K562 (cell line): ENCODE measurements around the gene GDF15. TPM values are rescaled to one million over a fixed set of nuclear protein-coding genes. Genes with fewer than 3 reads are reported as not detected.

Source experiments
- ATAC-seq: fragments of 200-7000 bp; cut with Tn5 transposase; 3 replicates; pipeline ENCODE4 v1.9.1; 2020; ENCODE audit warnings: moderate library complexity
- BruUV-seq: library from RNA; stranded (reverse); fragments of 400-500 nt; replicated peaks from 2 replicates; lab custom pipeline; 2021; lab: Mats Ljungman, UMichigan
- CTCF ChIA-PET: fragments of 300-600 bp; formaldehyde crosslinking; extraction: SDS; loops from one replicate; lab custom pipeline; 2021; ENCODE audit warnings: low intra/inter-chr PET ratio; lab: Yijun Ruan, JAX
- POLR2A ChIA-PET: fragments of 300-600, 350-650 bp; sonication (Branson Sonifier 250); formaldehyde crosslinking; extraction: SDS; loops from one replicate; lab custom pipeline; 2021; ENCODE audit warnings: antibody characterized with exemption, inconsistent platforms; lab: Yijun Ruan, JAX
- DNase-seq, 4 experiments: peaks; one replicate each; pipeline versions ENCODE4 v3.0.0 to v3.0.0-alpha.2; 2011 to 2018; ENCODE audit warnings: low spot score in 3 of 4, mixed read lengths in 3 of 4; ENCODE audit errors: extremely low read depth in 1 of 4
- FAIRE-seq: peaks from 2 replicates; lab custom pipeline; 2011; peaks lifted over from hg19 to GRCh38; lab: Jason Lieb, UNC
- H2AFZ ChIP-seq: 2 replicates; pipeline ENCODE4 v1.6.0; 2011; ENCODE audit warnings: low read depth, low read length, control low read depth, inconsistent platforms
- H3K27ac ChIP-seq: fragments of 200-600 bp; 3 replicates; pipeline ENCODE4 v1.8.0; 2011; ENCODE audit warnings: low read depth, mild to moderate bottlenecking, control low read depth, inconsistent platforms, low read length, moderate library complexity, mixed read lengths; ENCODE audit errors: extremely low read depth
- H3K27me3 ChIP-seq, 2 experiments: fragments of 300-600 bp in 1 of 2; 2 replicates in 1 of 2; 3 replicates in 1 of 2; pipeline versions ENCODE4 v1.6.0 to v1.8.0; 2011; ENCODE audit warnings: inconsistent platforms in 2 of 2, low read length in 2 of 2, mild to moderate bottlenecking in 1 of 2, mixed read lengths in 1 of 2, moderate library complexity in 1 of 2; ENCODE audit not compliant: control insufficient read depth in 2 of 2, insufficient read depth in 2 of 2
- H3K36me3 ChIP-seq: fragments of 300-600 bp; 3 replicates; pipeline ENCODE4 v1.8.0; 2011; ENCODE audit warnings: mild to moderate bottlenecking, low read length, inconsistent platforms; ENCODE audit not compliant: control insufficient read depth, insufficient read depth
- H3K4me1 ChIP-seq, 2 experiments: fragments of 200-600 bp in 1 of 2; replicated peaks in 1 of 2; 2 replicates in 1 of 2; 3 replicates in 1 of 2; pipeline versions ENCODE4 v1.5.1 to v1.8.0; 2011; ENCODE audit warnings: inconsistent platforms in 2 of 2, low read length in 2 of 2, mild to moderate bottlenecking in 1 of 2, mixed read lengths in 1 of 2, moderate library complexity in 1 of 2; ENCODE audit not compliant: control insufficient read depth in 2 of 2, insufficient read depth in 2 of 2
- H3K4me2 ChIP-seq: 2 replicates; pipeline ENCODE4 v1.6.1; 2011; ENCODE audit warnings: low read length, control low read depth, inconsistent platforms, mixed read lengths; ENCODE audit not compliant: insufficient read depth
- H3K4me3 ChIP-seq: fragments of 200-600 bp; sonication (generic), shearing (Covaris generic); 2 replicates; pipeline ENCODE4 v1.5.1; 2016; ENCODE audit warnings: control low read depth, inconsistent platforms
- H3K79me2 ChIP-seq: fragments of 200-600 bp; 3 replicates; pipeline ENCODE4 v1.8.0; 2011; ENCODE audit warnings: low read length, inconsistent platforms; ENCODE audit not compliant: control insufficient read depth, insufficient read depth
- H3K9ac ChIP-seq, 2 experiments: 2 replicates each; pipeline versions ENCODE4 v1.6.0 to v1.6.1; 2011; ENCODE audit warnings: low read depth in 2 of 2, low read length in 2 of 2, control low read depth in 1 of 2, inconsistent platforms in 1 of 2, mild to moderate bottlenecking in 1 of 2, mixed read lengths in 1 of 2; ENCODE audit not compliant: insufficient read depth in 1 of 2
- H3K9me1 ChIP-seq: one replicate; pipeline ENCODE4 v1.6.0; 2011; ENCODE audit warnings: inconsistent platforms, mild to moderate bottlenecking, low read length, moderate library complexity; ENCODE audit not compliant: control insufficient read depth, insufficient read depth
- H3K9me3 ChIP-seq: replicated peaks from 2 replicates; pipeline ENCODE4 v1.5.1; 2011; ENCODE audit warnings: low read depth, low read length, inconsistent platforms; ENCODE audit not compliant: control insufficient read depth, insufficient read depth
- H4K20me1 ChIP-seq: replicated peaks from 2 replicates; pipeline ENCODE4 v1.6.1; 2011; ENCODE audit warnings: low read length, inconsistent platforms, mixed read lengths; ENCODE audit not compliant: control insufficient read depth, insufficient read depth
- CBX2 ChIP-seq: fragments of 200-600 bp; sonication (generic); IDR thresholded peaks from one replicate; pipeline ENCODE4 v1.6.1; 2012; ENCODE audit warnings: mild to moderate bottlenecking, low read length, inconsistent platforms; ENCODE audit not compliant: insufficient read depth, poor library complexity, severe bottlenecking
- CXXC5 ChIP-seq: fragments of 250-450 bp; sonication (Bioruptor Pico); IDR thresholded peaks from 2 replicates; pipeline ENCODE4 v1.8.0; 2022; ENCODE audit warnings: inconsistent platforms, mild to moderate bottlenecking, moderate library complexity
- EHMT2 ChIP-seq: fragments of 450-650 bp; IDR thresholded peaks from 2 replicates; pipeline ENCODE4 v1.6.1; 2018; ENCODE audit warnings: antibody characterized with exemption
- HSF4 ChIP-seq: fragments of 250-450 bp; sonication (Bioruptor Pico); IDR thresholded peaks from 2 replicates; pipeline ENCODE4 v2.1.2; 2022; ENCODE audit warnings: mild to moderate bottlenecking, moderate library complexity, borderline replicate concordance
- KLF10 ChIP-seq: fragments of 250-450 bp; sonication (Bioruptor Pico); IDR thresholded peaks from 2 replicates; pipeline ENCODE4 v1.6.1; 2021; ENCODE audit warnings: matching md5 sums
- NFE2 ChIP-seq: IDR thresholded peaks from 2 replicates; pipeline ENCODE4 v1.6.1; 2014; ENCODE audit warnings: antibody characterized with exemption, low read depth
- PHF20 ChIP-seq: fragments of 450-650 bp; IDR thresholded peaks from 2 replicates; pipeline ENCODE4 v1.6.1; 2018; ENCODE audit not compliant: partially characterized antibody
- POLR2A ChIP-seq: fragments of 450-650 bp; conservative IDR thresholded peaks from 2 replicates; pipeline ENCODE4 v1.6.1; 2016
- PRPF4 ChIP-seq: fragments of 200-400 bp; formaldehyde crosslinking; IDR thresholded peaks from one replicate; pipeline ENCODE4 v1.6.1; 2017; ENCODE audit warnings: low read length, low read depth, mild to moderate bottlenecking; ENCODE audit not compliant: insufficient read depth, poor library complexity, severe bottlenecking
- RBFOX2 ChIP-seq: fragments of 200-400 bp; formaldehyde crosslinking; IDR thresholded peaks from 2 replicates; pipeline ENCODE4 v1.6.1; 2017; ENCODE audit warnings: low read depth, mild to moderate bottlenecking, low read length, moderate library complexity
- RBM14 ChIP-seq: fragments of 200-400 bp; formaldehyde crosslinking; IDR thresholded peaks from 2 replicates; pipeline ENCODE4 v1.6.1; 2018; ENCODE audit warnings: low read depth, mild to moderate bottlenecking, low read length, moderate library complexity, borderline replicate concordance; ENCODE audit not compliant: insufficient read depth
- ZFP30 ChIP-seq: fragments of 250-450 bp; sonication (Bioruptor Pico); IDR thresholded peaks from 2 replicates; pipeline ENCODE4 v1.8.0; 2022; ENCODE audit warnings: moderate library complexity, mild to moderate bottlenecking, inconsistent platforms, borderline replicate concordance
- ZKSCAN8 ChIP-seq: fragments of 200-800 bp; sonication (Bioruptor generic); IDR thresholded peaks from 2 replicates; pipeline ENCODE4 v1.6.1; 2016; ENCODE audit warnings: missing genetic modification characterization, missing compliant biosample characterization
- ZNF431 ChIP-seq: sonication (generic); formaldehyde crosslinking; IDR thresholded peaks from 2 replicates; pipeline ENCODE4 v1.8.0; 2022; ENCODE audit warnings: mild to moderate bottlenecking, missing genetic modification reagents
- ZNF445 ChIP-seq: fragments of 250-450 bp; sonication (Bioruptor Pico); IDR thresholded peaks from 2 replicates; pipeline ENCODE4 v1.4.0; 2020; ENCODE audit warnings: low read depth, mild to moderate bottlenecking, moderate library complexity
- ZNF707 ChIP-seq: fragments of 250-450 bp; sonication (Bioruptor Pico); conservative IDR thresholded peaks from 2 replicates; pipeline ENCODE4 v1.8.0; 2022; ENCODE audit warnings: inconsistent platforms, mild to moderate bottlenecking, moderate library complexity
- WGBS: fragments of 100-300 bp; shearing (Covaris generic); methylation state at CpG from one replicate; pipeline ENCODE4 v1.1.6; 2016; ENCODE audit warnings: low coverage, mixed read lengths; ENCODE audit not compliant: insufficient coverage; ENCODE audit errors: missing lambda C conversion rate; 5-methylcytosine and 5-hydroxymethylcytosine counted together
- in situ Hi-C: fragments of 300-500 bp; cut with MboI; formaldehyde crosslinking; loops from 4 replicates; pipeline ENCODE4 v1.15.0; 2018; ENCODE audit warnings: inconsistent platforms, mixed read lengths
- intact Hi-C: fragments of 100-400 bp; cut with micrococcal nuclease; formaldehyde crosslinking; loops from 2 replicates; pipeline ENCODE4 v1.14.2; 2022
- polyA plus RNA-seq, 8 experiments: library from polyadenylated mRNA; depleted of rRNA in 4 of 8; stranded (reverse) in 5 of 8; unstranded in 3 of 8; fragments of >200 nt; fragmentation: Nextera tagmentation in 2 of 8; fragmentation: Illumina TruSeq in 1 of 8; extraction: Ambion mirVana in 2 of 8; extraction: Trizol in 1 of 8; gene quantifications; 2 replicates each; pipeline versions ENCODE4 v1.2.1 to v1.2.3, GENCODE V29; 2011 to 2014; ENCODE audit warnings: inconsistent platforms in 1 of 8, missing spikeins in 1 of 8
- total RNA-seq, 7 experiments: library from RNA; depleted of rRNA in 6 of 7; stranded (reverse); fragments of >200 nt in 6 of 7; fragmentation: Illumina TruSeq in 2 of 7; extraction: Trizol in 2 of 7; gene quantifications; 2 replicates each; pipeline versions ENCODE4 v1.2.1 to v1.2.3, GENCODE V29; 2011 to 2021; ENCODE audit warnings: low replicate concordance in 1 of 7
- TF ChIP-seq, protein P1 (sequence below): fragments of 250-450 bp; sonication (Bioruptor Pico); IDR thresholded peaks from 2 replicates; pipeline ENCODE4 v1.8.0; 2021; ENCODE audit warnings: mild to moderate bottlenecking, moderate library complexity
- TF ChIP-seq, protein P2 (sequence below): fragments of 450-650 bp; formaldehyde crosslinking; IDR thresholded peaks from 2 replicates; pipeline ENCODE4 v1.4.0; 2020; ENCODE audit warnings: mild to moderate bottlenecking

Gene GDF15
- total and polyA plus RNA-seq, 9 of the 15 experiments (the other 6 are each of a cell fraction or from before 2014, with no cell fraction given) = 2.3 to 82.4 (median 12.5) TPM

DNA sequence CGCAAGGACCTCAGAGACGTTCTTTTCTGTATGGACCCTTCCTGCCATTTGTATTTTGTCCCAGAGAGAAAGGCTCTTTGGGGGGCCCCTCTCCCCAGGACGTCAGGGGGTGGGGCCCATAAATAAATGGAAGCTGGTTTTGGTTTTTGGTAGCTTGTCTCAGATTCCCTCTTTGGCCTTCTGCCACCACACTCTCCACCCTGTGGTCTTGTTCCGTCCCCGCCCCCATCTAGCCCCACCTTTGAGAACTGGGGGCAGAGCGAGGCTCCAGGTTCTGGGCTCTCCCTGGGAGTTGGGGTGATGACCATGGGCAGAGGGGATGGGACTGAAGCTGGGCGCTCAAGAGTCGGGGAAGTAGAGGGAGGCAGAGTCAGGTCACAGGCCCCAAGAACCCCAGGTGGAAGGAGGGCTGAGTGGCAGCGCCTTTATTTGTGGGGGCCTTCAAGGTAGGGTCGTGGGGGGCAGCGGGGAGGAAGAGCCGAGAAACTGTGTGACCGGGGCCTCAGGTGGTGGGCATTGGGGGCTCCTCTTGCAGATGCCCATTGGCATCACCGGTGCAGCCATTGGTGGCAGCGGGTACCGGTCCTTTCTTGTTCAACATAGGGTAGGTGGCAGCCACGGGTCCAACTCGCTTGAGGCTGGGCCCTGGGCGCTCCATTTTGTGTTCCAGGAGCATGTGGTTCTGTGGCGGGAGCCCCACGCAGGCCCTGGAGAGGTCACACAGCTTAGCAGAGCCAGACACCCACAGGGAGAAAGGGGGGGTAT lies 48.6 kb downstream of the GDF15 start (continued):
- TF ChIP-seq KLF10 = no peak

DNA sequence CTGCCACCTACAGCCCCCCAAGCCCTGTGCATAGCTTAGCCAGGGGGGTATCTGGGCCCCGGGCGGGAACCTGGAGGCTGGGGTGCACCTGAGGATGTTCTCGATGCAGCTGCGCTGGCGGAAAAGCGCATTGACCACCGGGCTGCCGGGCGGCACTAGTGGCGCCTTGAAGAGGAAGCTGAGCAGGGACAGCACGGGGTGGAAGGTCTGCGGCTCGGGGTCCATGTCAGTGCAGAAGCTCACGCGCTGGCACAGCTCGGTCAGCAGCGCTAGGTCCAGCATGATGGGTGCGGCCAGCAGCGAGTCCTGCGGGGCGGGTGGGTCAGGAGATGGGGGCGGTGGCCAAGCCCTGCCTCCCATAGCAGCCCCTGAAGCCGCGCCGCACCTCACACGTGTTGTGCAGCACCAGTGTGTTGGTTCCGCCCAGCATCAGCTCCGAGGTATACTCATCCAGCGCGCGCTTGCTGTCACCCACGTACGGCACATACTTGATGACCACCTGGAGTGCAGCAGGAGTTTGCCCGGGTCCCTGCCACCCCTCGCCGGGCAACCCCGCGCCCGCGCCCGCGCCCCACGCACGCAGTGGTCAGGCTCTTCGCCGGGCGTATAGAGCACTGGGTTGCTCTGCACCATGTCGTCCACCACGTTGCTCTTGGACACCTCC lies 49.4 kb downstream of the GDF15 start:
- peaks cover 48 to 96% of the 10 kb centered on the region in 2 experiments for H3K4me1 ChIP-seq
- BruUV-seq = no TSS peak
- no peak for FAIRE-seq
- TF ChIP-seq, protein P1, sequence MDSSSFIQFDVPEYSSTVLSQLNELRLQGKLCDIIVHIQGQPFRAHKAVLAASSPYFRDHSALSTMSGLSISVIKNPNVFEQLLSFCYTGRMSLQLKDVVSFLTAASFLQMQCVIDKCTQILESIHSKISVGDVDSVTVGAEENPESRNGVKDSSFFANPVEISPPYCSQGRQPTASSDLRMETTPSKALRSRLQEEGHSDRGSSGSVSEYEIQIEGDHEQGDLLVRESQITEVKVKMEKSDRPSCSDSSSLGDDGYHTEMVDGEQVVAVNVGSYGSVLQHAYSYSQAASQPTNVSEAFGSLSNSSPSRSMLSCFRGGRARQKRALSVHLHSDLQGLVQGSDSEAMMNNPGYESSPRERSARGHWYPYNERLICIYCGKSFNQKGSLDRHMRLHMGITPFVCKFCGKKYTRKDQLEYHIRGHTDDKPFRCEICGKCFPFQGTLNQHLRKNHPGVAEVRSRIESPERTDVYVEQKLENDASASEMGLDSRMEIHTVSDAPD = no peak
- TF ChIP-seq PRPF4 = peak; percentile 66
- no peak for TF ChIP-seq ZNF445 (CRISPR knock-in tag)
- TF ChIP-seq RBFOX2 = peak; percentile 61
- no peak for TF ChIP-seq HSF4 (CRISPR knock-in tag)
- TF ChIP-seq RBM14 = 0 out of 2 replicates have a peak, but pooled peaks have one; percentile 66
- no peak for TF ChIP-seq ZFP30 (CRISPR knock-in tag)
- TF ChIP-seq ZNF431 (CRISPR knock-in tag) = no peak
- TF ChIP-seq EHMT2 = no peak
- TF ChIP-seq PHF20 = no peak
- TF ChIP-seq CBX2 = no peak
- no peak for TF ChIP-seq ZKSCAN8
- TF ChIP-seq POLR2A = 0 out of 2 replicates have a peak, but pooled peaks have one; percentile 10
- TF ChIP-seq NFE2 = no peak
- TF ChIP-seq, protein P2, sequence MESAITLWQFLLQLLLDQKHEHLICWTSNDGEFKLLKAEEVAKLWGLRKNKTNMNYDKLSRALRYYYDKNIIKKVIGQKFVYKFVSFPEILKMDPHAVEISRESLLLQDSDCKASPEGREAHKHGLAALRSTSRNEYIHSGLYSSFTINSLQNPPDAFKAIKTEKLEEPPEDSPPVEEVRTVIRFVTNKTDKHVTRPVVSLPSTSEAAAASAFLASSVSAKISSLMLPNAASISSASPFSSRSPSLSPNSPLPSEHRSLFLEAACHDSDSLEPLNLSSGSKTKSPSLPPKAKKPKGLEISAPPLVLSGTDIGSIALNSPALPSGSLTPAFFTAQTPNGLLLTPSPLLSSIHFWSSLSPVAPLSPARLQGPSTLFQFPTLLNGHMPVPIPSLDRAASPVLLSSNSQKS (CRISPR knock-in tag) = no peak
- TF ChIP-seq CXXC5 = no peak
- no peak for TF ChIP-seq ZNF707 (CRISPR knock-in tag)

More for the DNA sequence above, 49.4 kb downstream of the GDF15 start:
- CTCF ChIA-PET = no interaction called here
- Histone ChIP-seq H3K4me2 (no peak overlapping the region), H3K9me3 (no peaks in the 10 kb centered on the region), H3K79me2 (peaks cover 62% of the 10 kb centered on the region), H3K36me3 (peaks cover 56% of the 10 kb centered on the region), H3K4me3 (no peak overlapping the region), H4K20me1 (peaks cover 9% of the 10 kb centered on the region), H3K9ac (peak overlapping the region in 1 of 2 experiments; percentile 55; a peak in 2 of 4 replicates), H3K27me3 (no peaks in the 10 kb centered on the region), H3K9me1 (no peaks in the 10 kb centered on the region), H2AFZ (no peak overlapping the region), H3K27ac (no peak overlapping the region; the same call in 2 of the 3 replicates)
- intact Hi-C loops = no loop called here
- 86% methylated on average over 22 of the region's 49 CpGs for WGBS
- DNase-seq = no peak
- POLR2A ChIA-PET = interaction anchor here (0.6 to 1.2 kb wide), 5 partner anchors 12 to 157 kb away, joined by 3 to 4 read pairs (median 3); partner anchors contain the start of genes GDF15 and LSM4
- in situ Hi-C loops = no loop called here
- no peak for ATAC-seq
